Right lobe of liver (tissue), 4 donors: Measurements from ENCODE around the gene ZNF564.

Experiments used
- CTCF ChIP-seq, 4 donors: fragments of 200-600 bp in 3 of 4; fragments of 450-650 bp in 1 of 4; IDR thresholded peaks; one replicate each; pipeline versions ENCODE4 v1.5.1 to v1.8.0; 2016 to 2022; ENCODE audit warnings: antibody characterized with exemption in 4 of 4, mild to moderate bottlenecking in 2 of 4
- POLR2A ChIP-seq: fragments of 450-650 bp; IDR thresholded peaks from one replicate; pipeline ENCODE4 v1.6.1; 2017; ENCODE audit warnings: antibody characterized with exemption, mild to moderate bottlenecking
- donor health status: DM: no; HTN: no; CAD: no.
- donor health status: DM: no; HTN: no; CAD: no.
- donor health status: DM: no; HTN: yes; CAD: no.

- TF ChIP-seq CTCF (IDR thresholded peaks at IDR 0.05) (no peak), POLR2A (no peak)
These were observed 67.3 kb downstream of the ZNF564 start for GRCh38 chr19:12484011-12484370.
